Endodermal cell (in vitro differentiated cells): ENCODE results near the gene IL4I1. TPM values are rescaled to one million over a fixed set of nuclear protein-coding genes. Genes with fewer than 3 reads are reported as not detected.

Source experiments
- DNase-seq: peaks from one replicate; pipeline ENCODE4 v3.0.0-alpha.2; 2017
- H3K27ac ChIP-seq: 2 replicates; pipeline ENCODE4 v1.5.1; 2013; ENCODE audit warnings: mild to moderate bottlenecking, low read depth, low read length, moderate library complexity
- H3K27me3 ChIP-seq: 2 replicates; pipeline ENCODE4 v1.6.1; 2013; ENCODE audit warnings: mild to moderate bottlenecking, low read length, moderate library complexity; ENCODE audit not compliant: insufficient read depth, control insufficient read depth, poor library complexity, severe bottlenecking
- H3K36me3 ChIP-seq: 2 replicates; pipeline ENCODE4 v1.7.0; 2013; ENCODE audit warnings: mild to moderate bottlenecking, low read length, moderate library complexity; ENCODE audit not compliant: control insufficient read depth, insufficient read depth
- H3K4me1 ChIP-seq: one replicate; pipeline ENCODE4 v1.7.0; 2013; ENCODE audit warnings: low read length; ENCODE audit not compliant: control insufficient read depth, insufficient read depth
- H3K4me3 ChIP-seq: 2 replicates; pipeline ENCODE4 v1.5.1; 2013; ENCODE audit warnings: mild to moderate bottlenecking, low read length, moderate library complexity
- H3K9ac ChIP-seq: 2 replicates; pipeline ENCODE4 v1.6.1; 2013; ENCODE audit warnings: mild to moderate bottlenecking, low read length, moderate library complexity; ENCODE audit not compliant: poor library complexity, severe bottlenecking; ENCODE audit errors: extremely low read depth
- H3K9me3 ChIP-seq: 2 replicates; pipeline ENCODE4 v1.6.1; 2013; ENCODE audit warnings: mild to moderate bottlenecking, low read length, moderate library complexity; ENCODE audit not compliant: control insufficient read depth
- H3K27ac Mint-ChIP-seq: 2 replicates; pipeline ENCODE4 v1.8.0; 2020; ENCODE audit warnings: mixed read lengths
- H3K27me3 Mint-ChIP-seq: 2 replicates; pipeline ENCODE4 v1.8.0; 2021; ENCODE audit warnings: mild to moderate bottlenecking, mixed read lengths; ENCODE audit not compliant: insufficient read depth
- H3K36me3 Mint-ChIP-seq: 2 replicates; pipeline ENCODE4 v1.8.0; 2020; ENCODE audit warnings: low read depth, mixed read lengths
- H3K4me1 Mint-ChIP-seq: 2 replicates; pipeline ENCODE4 v1.8.0; 2020; ENCODE audit warnings: mixed read lengths
- H3K4me3 Mint-ChIP-seq: 2 replicates; pipeline ENCODE4 v1.8.0; 2020; ENCODE audit warnings: mild to moderate bottlenecking, moderate library complexity, mixed read lengths
- H3K9me3 Mint-ChIP-seq: 2 replicates; pipeline ENCODE4 v1.8.0; 2020; ENCODE audit warnings: mild to moderate bottlenecking, mixed read lengths
- WGBS, 2 experiments: methylation state at CpG; one replicate each; pipeline versions ENCODE4 v1.1.5 to v1.1.7; 2013; ENCODE audit warnings: missing lambda C conversion rate in 2 of 2, mixed read lengths in 1 of 2; ENCODE audit not compliant: insufficient coverage in 1 of 2, insufficient read length in 1 of 2; 5-methylcytosine and 5-hydroxymethylcytosine counted together
- total RNA-seq, 2 donors: library from RNA; stranded (reverse); fragmentation: NEBNext Ultra II Directional in 1 of 2; extraction: Animal tissue kit (Norgen Biotek cat#: 25700) in 1 of 2; gene quantifications; 2 replicates in 1 of 2; 3 replicates in 1 of 2; pipeline ENCODE4 v1.2.1, GENCODE V29; 2021
- TF ChIP-seq, protein P1 (sequence below): fragments of 200-600 bp; sonication (generic); conservative IDR thresholded peaks from 2 replicates; pipeline ENCODE4 v1.5.0; 2021; ENCODE audit warnings: antibody characterized with exemption, mild to moderate bottlenecking

IL4I1 gene
- total RNA-seq, 2 donors from 2014 or later: 0.97 TPM; not detected in 1

DNA sequence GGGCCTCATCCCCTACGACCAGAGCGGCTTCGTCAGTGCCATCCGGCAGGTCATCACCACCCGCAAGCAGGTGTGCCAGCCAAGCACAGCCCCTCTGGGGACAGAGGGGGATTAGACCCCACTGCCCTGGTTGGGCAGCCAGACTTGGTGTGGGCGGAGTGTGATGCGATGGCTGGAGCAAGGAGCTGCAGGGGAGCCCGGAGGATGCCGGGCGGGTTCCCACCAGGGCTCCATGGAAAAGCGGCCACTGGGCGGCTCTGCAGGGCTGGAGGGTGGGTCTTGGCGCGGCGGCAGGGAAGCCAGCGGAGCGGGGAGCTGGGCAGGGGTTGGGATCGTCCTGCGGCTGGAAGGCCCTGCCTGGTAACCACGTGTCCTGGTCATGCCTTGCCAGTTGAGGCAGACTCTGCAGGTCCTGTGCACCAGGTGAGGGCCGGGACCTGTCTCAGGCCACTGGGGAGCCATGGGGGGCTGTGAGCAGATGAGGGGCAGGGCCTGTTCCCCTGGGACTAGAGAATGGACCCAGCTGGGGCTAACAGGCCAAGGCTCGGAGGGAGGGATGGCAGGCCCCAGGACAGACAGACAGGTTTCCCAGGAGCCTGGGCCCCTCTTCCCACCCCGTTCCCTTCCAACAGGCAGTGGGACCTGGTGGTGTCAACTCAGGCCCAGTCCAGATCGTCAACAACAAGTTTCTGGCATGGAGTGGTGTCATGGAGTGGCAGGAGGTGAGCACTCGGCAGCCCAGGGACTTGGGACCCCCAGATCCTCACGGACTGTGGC is 39.4 kb downstream of the IL4I1 start:
- Histone ChIP-seq H3K27me3 (no peaks in the 10 kb centered on the region), H3K9ac (no peak overlapping the region), H3K9me3 (no peaks in the 10 kb centered on the region), H3K36me3 (peaks cover 54% of the 10 kb centered on the region), H3K4me1 (peaks cover 5% of the 10 kb centered on the region), H3K27ac (peak overlapping the region; percentile 51), H3K4me3 (no peak overlapping the region)
- Mint-ChIP-seq H3K27me3 (no peaks in the 10 kb centered on the region), H3K4me1 (peaks cover 12% of the 10 kb centered on the region), H3K36me3 (peaks cover 41% of the 10 kb centered on the region), H3K27ac (no peak overlapping the region), H3K4me3 (no peak overlapping the region), H3K9me3 (no peaks in the 10 kb centered on the region)
- TF ChIP-seq, protein P1, sequence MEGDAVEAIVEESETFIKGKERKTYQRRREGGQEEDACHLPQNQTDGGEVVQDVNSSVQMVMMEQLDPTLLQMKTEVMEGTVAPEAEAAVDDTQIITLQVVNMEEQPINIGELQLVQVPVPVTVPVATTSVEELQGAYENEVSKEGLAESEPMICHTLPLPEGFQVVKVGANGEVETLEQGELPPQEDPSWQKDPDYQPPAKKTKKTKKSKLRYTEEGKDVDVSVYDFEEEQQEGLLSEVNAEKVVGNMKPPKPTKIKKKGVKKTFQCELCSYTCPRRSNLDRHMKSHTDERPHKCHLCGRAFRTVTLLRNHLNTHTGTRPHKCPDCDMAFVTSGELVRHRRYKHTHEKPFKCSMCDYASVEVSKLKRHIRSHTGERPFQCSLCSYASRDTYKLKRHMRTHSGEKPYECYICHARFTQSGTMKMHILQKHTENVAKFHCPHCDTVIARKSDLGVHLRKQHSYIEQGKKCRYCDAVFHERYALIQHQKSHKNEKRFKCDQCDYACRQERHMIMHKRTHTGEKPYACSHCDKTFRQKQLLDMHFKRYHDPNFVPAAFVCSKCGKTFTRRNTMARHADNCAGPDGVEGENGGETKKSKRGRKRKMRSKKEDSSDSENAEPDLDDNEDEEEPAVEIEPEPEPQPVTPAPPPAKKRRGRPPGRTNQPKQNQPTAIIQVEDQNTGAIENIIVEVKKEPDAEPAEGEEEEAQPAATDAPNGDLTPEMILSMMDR: no peak
- DNase-seq: peak; percentile 68
- WGBS, 2 experiments: 87 to 96% methylated on average over 13 to 26 of the region's 26 CpGs

DNA sequence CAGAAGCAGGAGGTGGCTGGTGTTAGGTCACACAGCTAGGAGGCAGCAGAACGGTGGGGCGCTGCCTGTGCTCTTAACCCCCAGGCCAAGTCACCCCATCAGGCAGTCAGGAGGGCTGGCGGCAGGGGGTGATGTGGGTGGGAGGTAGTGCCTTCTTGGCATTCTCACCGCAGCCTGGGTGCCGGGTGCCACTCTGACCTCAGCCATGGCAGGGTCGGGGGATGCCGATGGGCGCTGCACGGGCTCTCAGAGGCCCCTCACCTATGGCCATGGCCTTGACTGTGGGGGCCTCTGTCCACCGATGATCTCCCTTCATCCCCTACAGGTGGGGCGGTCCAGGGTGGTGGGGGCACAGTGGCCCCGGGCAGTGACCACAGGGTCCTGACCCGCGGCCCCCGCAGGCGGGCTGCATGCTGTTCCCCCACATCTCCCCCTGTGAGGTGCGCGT is 40.1 kb downstream of the IL4I1 start:
- Mint-ChIP-seq H3K27me3 (no peaks in the 10 kb centered on the region), H3K4me1 (peaks cover 15% of the 10 kb centered on the region), H3K27ac (no peak overlapping the region), H3K36me3 (peaks cover 41% of the 10 kb centered on the region), H3K4me3 (no peak overlapping the region), H3K9me3 (no peaks in the 10 kb centered on the region)
- H3K4me1 ChIP-seq: peaks cover 5% of the 10 kb centered on the region
- DNase-seq: peak; percentile 51
- H3K36me3 ChIP-seq: peaks cover 50% of the 10 kb centered on the region
- WGBS, 2 experiments: 95 to 97% methylated on average over 10 to 18 of the region's 18 CpGs
- H3K9ac ChIP-seq: no peak overlapping the region
- no peaks in the 10 kb centered on the region for H3K9me3 ChIP-seq
- H3K4me3 ChIP-seq: no peak overlapping the region
- H3K27me3 ChIP-seq: no peaks in the 10 kb centered on the region
- no peak overlapping the region for H3K27ac ChIP-seq
- TF ChIP-seq, protein P1: no peak

DNA sequence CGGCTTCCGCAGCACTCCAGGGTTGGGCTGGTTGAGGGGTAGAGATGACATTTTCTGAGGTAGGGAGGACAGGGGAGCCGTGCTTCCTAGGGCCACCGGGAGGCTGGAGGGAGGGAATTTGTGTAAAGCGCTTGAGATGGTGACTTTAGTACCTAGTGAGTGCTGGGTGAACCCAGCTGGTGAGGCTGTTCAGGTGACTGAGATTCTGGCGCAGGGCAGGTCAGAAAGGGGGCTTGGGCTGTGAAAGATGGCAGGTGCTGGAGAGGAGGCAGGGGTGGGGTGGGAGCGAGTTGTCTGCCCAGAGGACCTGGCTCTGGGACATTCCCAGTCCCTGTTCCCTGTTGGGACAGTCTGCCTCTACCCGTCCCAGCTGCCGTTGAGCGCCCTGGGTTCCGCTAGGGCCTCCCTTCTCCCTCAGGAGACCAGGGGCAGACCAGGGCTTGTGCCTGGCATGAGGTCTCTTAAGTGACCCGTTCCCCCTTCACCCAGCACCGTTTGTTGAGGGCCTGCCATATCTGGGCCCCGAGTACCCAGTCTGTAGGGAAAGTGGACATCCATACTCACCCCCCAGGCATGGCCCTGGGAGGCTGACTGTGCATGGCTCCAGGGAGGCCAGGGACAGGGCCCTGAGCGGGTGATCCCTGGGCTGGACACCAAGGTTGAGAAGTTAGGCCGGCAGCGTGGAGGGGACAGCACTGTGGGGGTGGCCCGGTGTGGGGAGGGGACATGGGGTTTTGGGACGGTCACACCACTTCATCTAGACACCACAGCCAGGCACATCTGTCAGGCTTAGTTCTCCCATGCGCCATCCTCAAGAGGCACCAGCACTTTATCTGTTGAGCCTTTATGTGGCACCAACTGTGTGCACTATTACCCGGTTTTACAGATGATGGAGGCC is 40.8 kb downstream of the IL4I1 start:
- Histone ChIP-seq H3K27me3 (no peaks in the 10 kb centered on the region), H3K9me3 (no peaks in the 10 kb centered on the region), H3K4me3 (no peak overlapping the region), H3K36me3 (peaks cover 43% of the 10 kb centered on the region), H3K4me1 (peaks cover 5% of the 10 kb centered on the region), H3K9ac (no peak overlapping the region), H3K27ac (no peak overlapping the region)
- peak; percentile 66 for DNase-seq
- TF ChIP-seq, protein P1: no peak
- Mint-ChIP-seq H3K4me1 (peaks cover 15% of the 10 kb centered on the region), H3K27ac (peak overlapping the region; percentile 74), H3K27me3 (no peaks in the 10 kb centered on the region), H3K4me3 (no peak overlapping the region), H3K9me3 (no peaks in the 10 kb centered on the region), H3K36me3 (peaks cover 39% of the 10 kb centered on the region)
- WGBS, 2 experiments: 90 to 94% methylated on average over 15 to 21 of the region's 21 CpGs
